DMS 273 (cell line): ENCODE measurements around the gene CROT.

Experiments used
- DNase-seq: peaks from one replicate; lab custom pipeline; 2025; ENCODE audit not compliant: unreplicated experiment; lab: John Stamatoyannopoulos, UW

Gene CROT

DNA sequence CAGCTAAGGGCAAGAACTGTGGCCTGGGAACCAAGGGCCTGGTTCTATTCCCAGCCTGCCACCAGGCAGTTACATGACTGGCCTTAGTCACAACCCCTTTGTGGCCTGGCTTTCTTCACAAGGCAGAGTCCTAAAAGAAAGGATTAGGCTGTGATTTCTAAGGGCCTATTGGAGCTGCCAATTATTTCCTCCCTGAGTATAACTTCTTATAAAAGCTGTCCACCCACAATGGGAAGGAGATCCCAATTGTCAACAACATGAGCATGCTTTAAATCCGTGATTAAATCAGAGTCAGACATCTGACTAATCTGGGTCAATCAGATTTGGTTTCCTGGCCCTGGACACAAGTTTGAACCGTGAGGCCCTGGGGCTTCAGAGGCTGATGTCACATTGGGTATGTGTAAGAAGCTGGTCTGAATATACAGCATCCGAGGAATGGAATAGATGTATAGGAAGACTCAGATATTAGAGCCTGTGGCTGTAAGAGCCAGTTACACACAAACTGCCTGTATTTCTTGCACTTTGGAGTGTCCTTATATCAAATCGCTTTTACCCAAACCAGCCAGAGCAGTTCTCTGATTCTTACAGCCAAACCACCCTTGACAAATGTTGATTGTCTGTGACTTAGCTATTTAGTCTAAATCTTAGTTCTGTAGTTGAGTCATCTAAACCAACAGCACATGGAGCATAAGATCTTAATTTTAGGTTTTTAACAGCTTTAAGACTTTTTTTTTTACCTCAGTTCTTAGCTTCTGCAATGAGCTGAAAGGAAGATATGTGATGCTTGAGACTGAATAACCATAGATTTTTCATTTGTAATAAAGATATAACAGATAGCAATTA is 68.7 kb downstream of the CROT start:
- no peak for DNase-seq

GRCh38 chr7:87414794-87415188 is 69.3 kb downstream of the CROT start:
- no peak for DNase-seq

- DNase-seq: peak; percentile 88
Measured at GRCh38 chr7:87416682-87417587, 71.5 kb downstream of the CROT start.

DNA sequence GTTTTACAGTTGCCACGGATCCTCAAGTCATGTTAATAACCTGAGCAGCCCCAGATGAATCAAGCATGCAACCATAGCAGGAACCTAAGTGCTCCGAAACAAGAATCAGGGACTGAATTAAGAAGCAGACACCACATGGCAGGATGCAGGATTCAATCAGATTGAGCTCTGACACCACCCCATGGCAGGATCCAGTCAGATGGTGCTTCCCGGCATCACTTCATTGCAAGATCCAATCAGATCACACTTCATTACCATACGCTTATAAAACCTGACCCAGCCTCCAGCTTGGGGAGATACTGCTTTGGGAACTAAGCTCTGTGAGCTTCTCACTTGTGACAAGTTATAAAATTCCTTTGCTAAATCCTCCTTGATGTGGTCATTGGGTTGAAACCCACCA is 74.7 kb downstream of the CROT start:
- DNase-seq: peak; percentile 18

DNA sequence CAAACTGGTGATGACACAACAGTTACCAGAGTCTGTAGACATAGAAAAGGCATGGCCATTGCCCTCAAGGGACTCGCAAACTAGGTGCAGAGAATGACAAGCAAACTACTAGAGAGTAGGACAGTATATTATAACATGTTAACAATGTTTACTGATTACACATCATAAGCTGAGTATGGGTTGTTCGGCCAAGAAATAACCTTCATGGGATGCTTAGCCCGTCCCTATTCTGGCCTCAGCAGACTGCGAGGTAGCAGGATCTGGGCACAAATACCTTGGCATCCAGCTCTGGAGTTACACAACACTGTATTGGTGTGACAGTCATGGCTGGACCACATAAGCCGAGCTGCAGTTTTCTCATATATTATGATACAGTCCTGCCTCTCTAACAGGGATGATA is 78.6 kb downstream of the CROT start:
- DNase-seq: no peak

DNA sequence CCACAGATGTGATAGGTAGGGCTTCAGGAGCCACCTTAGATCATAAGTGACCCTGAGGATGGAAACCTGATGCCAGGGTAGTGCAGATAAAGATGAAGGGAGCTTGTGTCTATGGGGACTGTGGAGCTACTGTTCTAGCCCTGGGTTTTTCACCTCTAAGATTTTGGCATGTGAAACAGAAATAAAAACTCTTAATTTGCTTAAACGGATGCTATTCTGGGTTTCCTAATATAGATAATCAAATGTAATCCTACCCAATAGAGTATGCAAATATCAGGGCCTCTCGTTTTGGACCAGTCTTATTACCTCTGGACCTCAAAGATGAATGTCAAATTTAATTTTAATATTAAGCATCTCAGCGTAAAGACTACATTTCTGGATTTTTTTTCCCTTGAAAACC is 80.7 kb downstream of the CROT start:
- no peak for DNase-seq

GRCh38 chr7:87427288-87427687 is 81.8 kb downstream of the CROT start:
- no peak for DNase-seq

- DNase-seq: no peak
Measured at GRCh38 chr7:87432536-87432935, 87.1 kb downstream of the CROT start.

GRCh38 chr7:87435546-87435945 is 90.1 kb downstream of the CROT start:
- DNase-seq: no peak

- no peak for DNase-seq
Measured at GRCh38 chr7:87445897-87446296, 100.4 kb downstream of the CROT start.

- no peak for DNase-seq
Measured at GRCh38 chr7:87447116-87447635, 101.7 kb downstream of the CROT start.

DNA sequence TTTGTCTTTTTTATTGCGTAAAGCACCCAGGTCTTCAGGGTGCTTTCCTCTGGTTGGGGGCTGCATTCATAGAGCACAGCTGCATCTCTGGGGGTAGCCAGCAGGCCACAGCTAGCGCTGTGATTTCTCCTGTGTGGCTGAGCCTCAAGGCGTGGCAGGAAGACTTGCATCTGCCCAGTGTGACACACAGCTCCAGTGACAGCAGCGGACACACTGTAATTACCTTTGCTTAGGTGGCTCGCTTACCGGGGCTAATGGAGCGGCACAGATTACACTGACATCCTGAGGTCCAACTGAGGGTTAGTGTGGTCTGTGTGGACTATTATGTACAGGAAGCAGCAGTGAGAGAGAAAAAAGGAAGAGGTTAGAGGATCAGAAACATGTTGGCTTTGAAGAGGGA is 102.9 kb downstream of the CROT start:
- DNase-seq: no peak
